OCI-LY1 (cell line): ENCODE measurements around the gene GTSF1L.

Source experiments
- EZH2 ChIP-seq: fragments of 200-600 bp; sonication (generic), shearing (Covaris generic); IDR thresholded peaks from 2 replicates; pipeline ENCODE4 v1.8.0; 2017; ENCODE audit warnings: borderline replicate concordance, mixed run types, mild to moderate bottlenecking, antibody characterized with exemption, low read length, moderate library complexity, mixed read lengths
- TF ChIP-seq, protein P1 (sequence below): fragments of 200-600 bp; sonication (generic), shearing (Covaris generic); IDR thresholded peaks from 2 replicates; pipeline ENCODE4 v1.5.1; 2017; ENCODE audit warnings: mild to moderate bottlenecking, antibody characterized with exemption, low read length, moderate library complexity, mixed read lengths

DNA sequence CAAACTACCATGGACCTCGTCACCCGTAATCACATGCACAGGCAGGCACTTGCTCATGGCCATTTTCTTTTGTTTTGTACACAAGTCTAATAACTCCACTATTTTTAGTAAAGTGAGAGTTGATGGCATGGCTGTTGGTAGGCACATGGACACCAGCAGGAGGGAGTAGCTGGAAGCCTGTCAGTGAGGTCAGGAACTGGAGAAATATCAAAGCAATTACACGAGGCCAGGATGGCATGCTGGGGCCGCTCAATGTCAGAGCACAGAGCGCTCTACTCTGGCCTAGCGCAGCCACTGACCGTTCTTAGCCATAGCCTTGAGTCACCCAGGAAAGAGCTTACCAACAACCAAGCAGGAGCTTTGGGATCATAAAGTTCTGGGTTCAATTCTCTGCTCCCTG, 36.1 kb upstream of the GTSF1L start:
- TF ChIP-seq, protein P1, sequence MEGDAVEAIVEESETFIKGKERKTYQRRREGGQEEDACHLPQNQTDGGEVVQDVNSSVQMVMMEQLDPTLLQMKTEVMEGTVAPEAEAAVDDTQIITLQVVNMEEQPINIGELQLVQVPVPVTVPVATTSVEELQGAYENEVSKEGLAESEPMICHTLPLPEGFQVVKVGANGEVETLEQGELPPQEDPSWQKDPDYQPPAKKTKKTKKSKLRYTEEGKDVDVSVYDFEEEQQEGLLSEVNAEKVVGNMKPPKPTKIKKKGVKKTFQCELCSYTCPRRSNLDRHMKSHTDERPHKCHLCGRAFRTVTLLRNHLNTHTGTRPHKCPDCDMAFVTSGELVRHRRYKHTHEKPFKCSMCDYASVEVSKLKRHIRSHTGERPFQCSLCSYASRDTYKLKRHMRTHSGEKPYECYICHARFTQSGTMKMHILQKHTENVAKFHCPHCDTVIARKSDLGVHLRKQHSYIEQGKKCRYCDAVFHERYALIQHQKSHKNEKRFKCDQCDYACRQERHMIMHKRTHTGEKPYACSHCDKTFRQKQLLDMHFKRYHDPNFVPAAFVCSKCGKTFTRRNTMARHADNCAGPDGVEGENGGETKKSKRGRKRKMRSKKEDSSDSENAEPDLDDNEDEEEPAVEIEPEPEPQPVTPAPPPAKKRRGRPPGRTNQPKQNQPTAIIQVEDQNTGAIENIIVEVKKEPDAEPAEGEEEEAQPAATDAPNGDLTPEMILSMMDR: no peak
- no peak for TF ChIP-seq EZH2
